Activated CD4-positive, alpha-beta memory T cell treated with anti-CD3 and anti-CD28 coated beads for 36 hours (primary cell): ENCODE measurements around the gene DEPDC5. TPM values are rescaled to one million over a fixed set of nuclear protein-coding genes. Genes with fewer than 3 reads are reported as not detected.

ENCODE experiments used
- CTCF ChIA-PET: fragments of 350-600 bp; sonication (Branson Sonifier 250); formaldehyde crosslinking; loops from one replicate; lab custom pipeline; 2021; ENCODE audit warnings: antibody characterized with exemption, inconsistent platforms; lab: Charles Lee
- POLR2A ChIA-PET: fragments of 350-600 bp; sonication (Branson Sonifier 250); formaldehyde crosslinking; loops from one replicate; lab custom pipeline; 2021; ENCODE audit warnings: antibody characterized with exemption; lab: Charles Lee
- DNase-seq: peaks from one replicate; pipeline ENCODE4 v3.0.0-alpha.2; 2020
- H3K27ac Mint-ChIP-seq: one replicate; pipeline ENCODE4 v1.8.0; 2021; ENCODE audit warnings: mixed read lengths
- H3K27me3 Mint-ChIP-seq: one replicate; pipeline ENCODE4 v1.8.0; 2021; ENCODE audit warnings: mixed read lengths
- H3K36me3 Mint-ChIP-seq: one replicate; pipeline ENCODE4 v1.8.0; 2021; ENCODE audit warnings: mixed read lengths
- H3K4me1 Mint-ChIP-seq: one replicate; pipeline ENCODE4 v1.8.0; 2021; ENCODE audit warnings: low read depth, mixed read lengths
- H3K4me3 Mint-ChIP-seq: one replicate; pipeline ENCODE4 v1.8.0; 2021; ENCODE audit warnings: mild to moderate bottlenecking, mixed read lengths
- H3K9me3 Mint-ChIP-seq: one replicate; pipeline ENCODE4 v1.8.0; 2021; ENCODE audit warnings: mixed read lengths
- intact Hi-C: fragments of 100-400 bp; cut with micrococcal nuclease; formaldehyde crosslinking; loops from one replicate; pipeline ENCODE4 v1.15.1; 2023
- total RNA-seq, 2 experiments: library from RNA; stranded (reverse); gene quantifications; one replicate each; pipeline ENCODE4 v1.2.3, GENCODE V29; 2021

The DEPDC5 gene
- total RNA-seq, 2 experiments from 2014 or later = 27.5 to 31.6 TPM

GRCh38 chr22:31922534-31922933 is 168.7 kb downstream of the DEPDC5 start:
- ChIA-PET POLR2A (no interaction called here), CTCF (no interaction called here)
- Mint-ChIP-seq H3K27ac (no peak overlapping the region), H3K27me3 (peaks cover 4% of the 10 kb centered on the region), H3K36me3 (no peaks in the 10 kb centered on the region), H3K4me3 (no peak overlapping the region), H3K9me3 (no peaks in the 10 kb centered on the region), H3K4me1 (peaks cover 5% of the 10 kb centered on the region)
- intact Hi-C loops = no loop called here
- DNase-seq = no peak

GRCh38 chr22:31923136-31923535 is 169.3 kb downstream of the DEPDC5 start:
- no peaks in the 10 kb centered on the region for H3K36me3 Mint-ChIP-seq
- no peaks in the 10 kb centered on the region for H3K4me1 Mint-ChIP-seq
- H3K27ac Mint-ChIP-seq = no peak overlapping the region
- intact Hi-C loops = no loop called here
- CTCF ChIA-PET = no interaction called here
- no peak for DNase-seq
- no peak overlapping the region for H3K4me3 Mint-ChIP-seq
- POLR2A ChIA-PET = no interaction called here
- H3K27me3 Mint-ChIP-seq = peaks cover 6% of the 10 kb centered on the region
- H3K9me3 Mint-ChIP-seq = no peaks in the 10 kb centered on the region

GRCh38 chr22:31923747-31924146 is 169.9 kb downstream of the DEPDC5 start:
- intact Hi-C loops = no loop called here
- peaks cover 6% of the 10 kb centered on the region for H3K27me3 Mint-ChIP-seq
- H3K9me3 Mint-ChIP-seq = no peaks in the 10 kb centered on the region
- no peaks in the 10 kb centered on the region for H3K36me3 Mint-ChIP-seq
- ChIA-PET POLR2A (no interaction called here), CTCF (interaction anchor here (1.1 kb wide), 1 partner anchor 9 kb away, joined by 4 read pairs; no protein-coding TSS in a partner anchor)
- DNase-seq = no peak
- H3K4me1 Mint-ChIP-seq = no peaks in the 10 kb centered on the region
- no peak overlapping the region for H3K27ac Mint-ChIP-seq
- no peak overlapping the region for H3K4me3 Mint-ChIP-seq

- Mint-ChIP-seq H3K36me3 (no peaks in the 10 kb centered on the region), H3K27ac (no peak overlapping the region), H3K4me3 (no peak overlapping the region), H3K27me3 (peaks cover 6% of the 10 kb centered on the region), H3K4me1 (no peaks in the 10 kb centered on the region), H3K9me3 (no peaks in the 10 kb centered on the region)
- ChIA-PET POLR2A (no interaction called here), CTCF (no interaction called here)
- DNase-seq = no peak
- intact Hi-C loops = no loop called here
Measured at GRCh38 chr22:31925056-31925455, 171.2 kb downstream of the DEPDC5 start.

- Mint-ChIP-seq H3K27me3 (peaks cover 6% of the 10 kb centered on the region), H3K36me3 (no peaks in the 10 kb centered on the region), H3K4me3 (no peak overlapping the region), H3K27ac (no peak overlapping the region), H3K4me1 (no peaks in the 10 kb centered on the region), H3K9me3 (no peaks in the 10 kb centered on the region)
- CTCF ChIA-PET = no interaction called here
- intact Hi-C loops = no loop called here
- no peak for DNase-seq
- POLR2A ChIA-PET = no interaction called here
Measured at GRCh38 chr22:31926024-31926423, 172.2 kb downstream of the DEPDC5 start.

GRCh38 chr22:31926969-31927368 is 173.2 kb downstream of the DEPDC5 start:
- Mint-ChIP-seq H3K4me1 (no peaks in the 10 kb centered on the region), H3K27me3 (peaks cover 10% of the 10 kb centered on the region), H3K36me3 (no peaks in the 10 kb centered on the region), H3K4me3 (no peak overlapping the region), H3K9me3 (no peaks in the 10 kb centered on the region), H3K27ac (no peak overlapping the region)
- CTCF ChIA-PET = interaction anchor here (0.9 kb wide), 1 partner anchor 43 kb away, joined by 4 read pairs; no protein-coding TSS in a partner anchor
- DNase-seq = no peak
- POLR2A ChIA-PET = no interaction called here
- intact Hi-C loops = no loop called here

- Mint-ChIP-seq H3K36me3 (no peaks in the 10 kb centered on the region), H3K9me3 (no peaks in the 10 kb centered on the region), H3K4me3 (no peak overlapping the region), H3K4me1 (no peaks in the 10 kb centered on the region), H3K27ac (no peak overlapping the region), H3K27me3 (peaks cover 10% of the 10 kb centered on the region)
- POLR2A ChIA-PET = no interaction called here
- CTCF ChIA-PET = no interaction called here
- intact Hi-C loops = no loop called here
- no peak for DNase-seq
Measured at GRCh38 chr22:31927562-31927961, 173.7 kb downstream of the DEPDC5 start.

GRCh38 chr22:31929167-31929930 is 175.5 kb downstream of the DEPDC5 start:
- POLR2A ChIA-PET = no interaction called here
- CTCF ChIA-PET = no interaction called here
- intact Hi-C loops = no loop called here
- H3K4me3 Mint-ChIP-seq = no peak overlapping the region
- no peaks in the 10 kb centered on the region for H3K9me3 Mint-ChIP-seq
- H3K27me3 Mint-ChIP-seq = peaks cover 8% of the 10 kb centered on the region
- H3K4me1 Mint-ChIP-seq = no peaks in the 10 kb centered on the region
- no peaks in the 10 kb centered on the region for H3K36me3 Mint-ChIP-seq
- H3K27ac Mint-ChIP-seq = no peak overlapping the region
- no peak for DNase-seq

GRCh38 chr22:31932863-31933262 is 179.0 kb downstream of the DEPDC5 start:
- POLR2A ChIA-PET = no interaction called here
- Mint-ChIP-seq H3K4me1 (no peaks in the 10 kb centered on the region), H3K36me3 (no peaks in the 10 kb centered on the region), H3K9me3 (no peaks in the 10 kb centered on the region), H3K27me3 (peaks cover 6% of the 10 kb centered on the region), H3K4me3 (no peak overlapping the region), H3K27ac (no peak overlapping the region)
- intact Hi-C loops = no loop called here
- CTCF ChIA-PET = no interaction called here
- DNase-seq = no peak

- ChIA-PET POLR2A (no interaction called here), CTCF (no interaction called here)
- H3K4me1 Mint-ChIP-seq = no peaks in the 10 kb centered on the region
- no peak overlapping the region for H3K4me3 Mint-ChIP-seq
- H3K9me3 Mint-ChIP-seq = no peaks in the 10 kb centered on the region
- no peak for DNase-seq
- no peaks in the 10 kb centered on the region for H3K36me3 Mint-ChIP-seq
- H3K27me3 Mint-ChIP-seq = peaks cover 4% of the 10 kb centered on the region
- no peak overlapping the region for H3K27ac Mint-ChIP-seq
- intact Hi-C loops = no loop called here
Measured at GRCh38 chr22:31933406-31933805, 179.6 kb downstream of the DEPDC5 start.

- H3K9me3 Mint-ChIP-seq = no peaks in the 10 kb centered on the region
- H3K4me1 Mint-ChIP-seq = no peaks in the 10 kb centered on the region
- H3K4me3 Mint-ChIP-seq = no peak overlapping the region
- H3K27me3 Mint-ChIP-seq = peaks cover 4% of the 10 kb centered on the region
- intact Hi-C loops = no loop called here
- ChIA-PET POLR2A (no interaction called here), CTCF (no interaction called here)
- no peak overlapping the region for H3K27ac Mint-ChIP-seq
- no peaks in the 10 kb centered on the region for H3K36me3 Mint-ChIP-seq
- DNase-seq = no peak
Measured at GRCh38 chr22:31933816-31934482, 180.1 kb downstream of the DEPDC5 start.

- H3K27ac Mint-ChIP-seq = no peak overlapping the region
- no peaks in the 10 kb centered on the region for H3K36me3 Mint-ChIP-seq
- peaks cover 4% of the 10 kb centered on the region for H3K27me3 Mint-ChIP-seq
- H3K4me1 Mint-ChIP-seq = no peaks in the 10 kb centered on the region
- ChIA-PET CTCF (interaction anchor here (1.8 kb wide), 1 partner anchor 34 kb away, joined by 4 read pairs; no protein-coding TSS in a partner anchor), POLR2A (no interaction called here)
- no peak for DNase-seq
- no peaks in the 10 kb centered on the region for H3K9me3 Mint-ChIP-seq
- intact Hi-C loops = no loop called here
- no peak overlapping the region for H3K4me3 Mint-ChIP-seq
Measured at GRCh38 chr22:31935961-31936635, 182.3 kb downstream of the DEPDC5 start.
